Ishikawa (cell line): ENCODE data around the gene AFM.

Experiments
- EP300 ChIP-seq: IDR thresholded peaks from 2 replicates; pipeline ENCODE4 v1.6.1; 2012; ENCODE audit warnings: borderline replicate concordance
- NFIC ChIP-seq: IDR thresholded peaks from 2 replicates; pipeline ENCODE4 v1.6.1; 2012
- RAD21 ChIP-seq: IDR thresholded peaks from 2 replicates; pipeline ENCODE4 v1.6.1; 2012; ENCODE audit warnings: low read depth
- REST ChIP-seq: IDR thresholded peaks from 2 replicates; pipeline ENCODE4 v1.6.1; 2012; ENCODE audit warnings: low read depth, mild to moderate bottlenecking
- TAF1 ChIP-seq: IDR thresholded peaks from 2 replicates; pipeline ENCODE4 v1.6.1; 2012; ENCODE audit warnings: low read depth, mild to moderate bottlenecking
- TCF12 ChIP-seq: IDR thresholded peaks from 2 replicates; pipeline ENCODE4 v1.6.1; 2012; ENCODE audit warnings: low read depth
- YY1 ChIP-seq: IDR thresholded peaks from 2 replicates; pipeline ENCODE4 v1.6.1; 2012; ENCODE audit warnings: low read depth

- no peak for TF ChIP-seq EP300
- no peak for TF ChIP-seq TCF12
- no peak for TF ChIP-seq YY1
- TF ChIP-seq RAD21: no peak
- TF ChIP-seq REST: no peak
- TF ChIP-seq NFIC: no peak
- no peak for TF ChIP-seq TAF1
These were observed 25.1 kb upstream of the AFM start for GRCh38 chr4:73456177-73457022.
